Hepatocyte (in vitro differentiated cells): ENCODE data around the gene KCP. TPM values are rescaled to one million over a fixed set of nuclear protein-coding genes. Genes with fewer than 3 reads are reported as not detected.

ENCODE experiments used
- DNase-seq: peaks from one replicate; pipeline ENCODE4 v3.0.0-alpha.2; 2016; ENCODE audit warnings: low spot score
- H2AFZ ChIP-seq: fragments of 200-600 bp; sonication (generic); 2 replicates; pipeline ENCODE4 v1.6.0; 2016; ENCODE audit warnings: antibody characterized with exemption, mild to moderate bottlenecking
- H3K27ac ChIP-seq: fragments of 200-600 bp; sonication (generic); 2 replicates; pipeline ENCODE4 v1.5.1; 2016; ENCODE audit warnings: mild to moderate bottlenecking
- H3K27me3 ChIP-seq: fragments of 200-600 bp; sonication (generic); 2 replicates; pipeline ENCODE4 v1.6.1; 2016
- H3K36me3 ChIP-seq: fragments of 200-600 bp; sonication (generic); replicated peaks from 2 replicates; pipeline ENCODE4 v1.5.1; 2016; ENCODE audit warnings: low read depth; ENCODE audit not compliant: insufficient read depth
- H3K4me1 ChIP-seq: fragments of 200-600 bp; sonication (generic); 2 replicates; pipeline ENCODE4 v1.5.1; 2016; ENCODE audit warnings: mild to moderate bottlenecking, moderate library complexity; ENCODE audit not compliant: insufficient read depth
- H3K4me2 ChIP-seq: fragments of 200-600 bp; sonication (generic); 2 replicates; pipeline ENCODE4 v1.6.0; 2016
- H3K4me3 ChIP-seq: fragments of 200-600 bp; sonication (generic); 2 replicates; pipeline ENCODE4 v1.5.1; 2016; ENCODE audit warnings: mild to moderate bottlenecking
- H3K79me2 ChIP-seq: fragments of 200-600 bp; sonication (generic); 2 replicates; pipeline ENCODE4 v1.6.0; 2017; ENCODE audit warnings: mild to moderate bottlenecking
- H3K9me2 ChIP-seq: fragments of 200-600 bp; sonication (generic); replicated peaks from 2 replicates; pipeline ENCODE4 v1.6.0; 2017; ENCODE audit warnings: mild to moderate bottlenecking; ENCODE audit not compliant: insufficient read depth
- H3K9me3 ChIP-seq: fragments of 200-600 bp; sonication (generic); 2 replicates; pipeline ENCODE4 v1.5.1; 2016; ENCODE audit warnings: low read depth, mild to moderate bottlenecking
- H4K20me1 ChIP-seq: fragments of 200-600 bp; sonication (generic); 2 replicates; pipeline ENCODE4 v1.6.0; 2016; ENCODE audit warnings: mild to moderate bottlenecking; ENCODE audit not compliant: insufficient read depth, poor library complexity, severe bottlenecking
- CTCF ChIP-seq: fragments of 200-600 bp; sonication (generic); IDR thresholded peaks from 2 replicates; pipeline ENCODE4 v1.5.1; 2016; ENCODE audit warnings: antibody characterized with exemption, mild to moderate bottlenecking; ENCODE audit not compliant: poor library complexity
- EZH2 ChIP-seq: fragments of 200-600 bp; sonication (generic); IDR thresholded peaks from 2 replicates; pipeline ENCODE4 v1.6.1; 2016; ENCODE audit warnings: antibody characterized with exemption, mild to moderate bottlenecking, borderline replicate concordance
- EZH2phosphoT487 ChIP-seq: fragments of 200-600 bp; sonication (generic); IDR thresholded peaks from one replicate; pipeline ENCODE4 v1.6.1; 2018; ENCODE audit warnings: antibody characterized with exemption, mild to moderate bottlenecking, low read depth, moderate library complexity; ENCODE audit not compliant: unreplicated experiment, severe bottlenecking
- WGBS: methylation state at CpG from one replicate; pipeline ENCODE4 v1.1.6; 2016; ENCODE audit warnings: low lambda C conversion rate; ENCODE audit errors: missing lambda C conversion rate; 5-methylcytosine and 5-hydroxymethylcytosine counted together
- polyA plus RNA-seq: library from polyadenylated mRNA; unstranded; fragments of >200 nt; fragmentation: Nextera tagmentation; extraction: Ambion mirVana; gene quantifications from 2 replicates; pipeline ENCODE4 v1.2.1, GENCODE V29; 2016
- total RNA-seq: library from RNA; depleted of rRNA; stranded (reverse); fragments of >200 nt; gene quantifications from 2 replicates; pipeline ENCODE4 v1.2.3, GENCODE V29; 2014

The KCP gene
- total and polyA plus RNA-seq, 2 experiments from 2014 or later, result 0.40 to 2.4 TPM

GRCh38 chr7:128915841-128916642, 5.5 kb upstream of the KCP start:
- Histone ChIP-seq H3K27ac (no peak overlapping the region), H3K9me2 (no peaks in the 10 kb centered on the region), H3K79me2 (no peaks in the 10 kb centered on the region), H3K4me3 (no peak overlapping the region), H3K27me3 (peaks cover 69% of the 10 kb centered on the region), H3K4me2 (peak overlapping the region; percentile 76), H3K36me3 (no peaks in the 10 kb centered on the region), H2AFZ (no peak overlapping the region), H3K4me1 (no peaks in the 10 kb centered on the region), H3K9me3 (no peaks in the 10 kb centered on the region), H4K20me1 (no peaks in the 10 kb centered on the region)
- 39% methylated on average over 50 of the region's 69 CpGs for WGBS
- DNase-seq, result no peak
- TF ChIP-seq EZH2phosphoT487 (no peak), EZH2 (no peak), CTCF (no peak)

DNA sequence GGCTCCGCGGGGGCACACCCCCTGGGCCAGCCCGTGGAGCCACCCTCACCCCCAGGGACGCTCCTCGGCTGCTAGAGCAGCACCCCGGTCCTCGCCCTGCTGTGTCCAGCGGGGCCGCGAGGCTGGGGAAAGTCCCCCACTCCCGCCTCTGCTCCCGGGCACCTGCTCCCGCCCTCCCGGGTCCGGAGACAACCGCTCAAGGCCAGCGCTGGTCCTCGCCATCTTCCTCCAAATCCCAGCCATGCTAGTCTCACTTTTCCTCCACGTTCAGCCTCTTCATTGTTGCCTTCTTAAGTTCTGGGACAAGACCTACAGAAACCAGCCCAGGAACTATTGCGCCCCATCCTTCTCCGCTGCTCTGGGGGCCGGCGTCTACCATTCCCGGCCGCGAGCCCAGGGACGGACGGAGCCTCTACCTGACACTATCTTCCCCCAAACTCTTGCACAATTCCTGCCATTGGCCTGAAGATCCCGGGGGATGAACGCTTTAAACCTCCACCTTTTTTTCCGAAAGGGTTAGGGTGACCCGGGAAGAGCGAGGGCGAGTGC, 4.8 kb upstream of the KCP start:
- peaks cover 68% of the 10 kb centered on the region for H3K27me3 ChIP-seq
- TF ChIP-seq EZH2phosphoT487 (peak; percentile 61), CTCF (no peak), EZH2 (peak; percentile 70)
- DNase-seq, result no peak
- no peaks in the 10 kb centered on the region for H4K20me1 ChIP-seq
- H3K9me2 ChIP-seq, result no peaks in the 10 kb centered on the region
- no peaks in the 10 kb centered on the region for H3K36me3 ChIP-seq
- H3K4me2 ChIP-seq, result peak overlapping the region; percentile 76
- H2AFZ ChIP-seq, result no peak overlapping the region
- H3K4me1 ChIP-seq, result peaks cover 6% of the 10 kb centered on the region
- no peaks in the 10 kb centered on the region for H3K9me3 ChIP-seq
- H3K79me2 ChIP-seq, result no peaks in the 10 kb centered on the region
- H3K27ac ChIP-seq, result no peak overlapping the region
- no peak overlapping the region for H3K4me3 ChIP-seq
- 15% methylated on average over 24 of the region's 34 CpGs for WGBS

DNA sequence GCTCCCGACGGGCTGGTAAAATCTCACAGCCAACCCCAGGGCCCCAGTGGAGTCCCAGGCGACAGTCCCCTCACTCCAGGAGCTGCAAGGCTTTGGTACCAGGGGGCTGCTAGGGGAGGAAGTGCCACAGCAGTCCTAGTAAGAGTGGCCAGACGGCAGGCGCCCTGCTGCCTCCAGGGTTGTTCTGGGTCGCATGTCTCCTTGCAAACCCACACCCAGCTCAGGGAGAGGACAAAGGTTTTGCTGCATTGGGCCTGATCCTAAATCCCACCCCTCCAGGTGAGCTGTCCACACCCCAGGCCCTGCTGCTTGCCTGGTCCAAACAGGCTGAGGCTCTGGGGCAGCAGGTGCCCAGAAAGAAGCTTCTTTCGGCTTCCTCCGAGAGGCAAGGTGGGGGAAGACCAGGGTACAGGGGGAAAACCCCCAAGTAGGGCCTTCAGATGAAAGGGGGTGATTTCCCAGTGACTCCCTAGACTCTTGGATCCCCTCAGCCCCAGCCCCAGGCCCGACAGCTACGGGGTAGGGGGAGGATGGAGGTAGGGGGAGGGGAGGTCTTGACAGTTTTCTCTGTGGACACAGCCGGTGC, 4.2 kb upstream of the KCP start:
- no peaks in the 10 kb centered on the region for H3K79me2 ChIP-seq
- H3K36me3 ChIP-seq, result no peaks in the 10 kb centered on the region
- no peak for DNase-seq
- TF ChIP-seq CTCF (no peak), EZH2phosphoT487 (no peak), EZH2 (no peak)
- no peaks in the 10 kb centered on the region for H3K9me2 ChIP-seq
- H4K20me1 ChIP-seq, result no peaks in the 10 kb centered on the region
- H3K9me3 ChIP-seq, result no peaks in the 10 kb centered on the region
- H3K27me3 ChIP-seq, result peaks cover 63% of the 10 kb centered on the region
- 46% methylated on average over 7 of the region's 11 CpGs for WGBS
- H3K4me2 ChIP-seq, result peak overlapping the region; percentile 76
- H3K27ac ChIP-seq, result no peak overlapping the region
- H2AFZ ChIP-seq, result no peak overlapping the region
- no peak overlapping the region for H3K4me3 ChIP-seq
- H3K4me1 ChIP-seq, result peaks cover 9% of the 10 kb centered on the region
